GM08714 (cell line): ENCODE data around the gene CCDC91.

Experiments used
- H3K4me3 ChIP-seq: fragments of 200-500 bp; sonication (Bioruptor generic); 2 replicates; pipeline ENCODE4 v1.5.1; 2014; ENCODE audit warnings: mild to moderate bottlenecking, low read length, inconsistent platforms
- ZNF274 ChIP-seq: IDR thresholded peaks from 2 replicates; pipeline ENCODE4 v1.6.1; 2012; ENCODE audit warnings: mild to moderate bottlenecking, low read depth, low read length

CCDC91 gene

GRCh38 chr12:28268608-28269229 is 78.5 kb downstream of the CCDC91 start:
- no peak for TF ChIP-seq ZNF274
- no peak overlapping the region for H3K4me3 ChIP-seq

- no peak for TF ChIP-seq ZNF274
- no peak overlapping the region for H3K4me3 ChIP-seq
Measured at GRCh38 chr12:28269851-28270250, 79.6 kb downstream of the CCDC91 start.

- TF ChIP-seq ZNF274, result no peak
- no peak overlapping the region for H3K4me3 ChIP-seq
Measured at GRCh38 chr12:28278499-28278898, 88.2 kb downstream of the CCDC91 start.

- H3K4me3 ChIP-seq, result no peak overlapping the region
- no peak for TF ChIP-seq ZNF274
Measured at GRCh38 chr12:28278960-28279359, 88.7 kb downstream of the CCDC91 start.

- no peak overlapping the region for H3K4me3 ChIP-seq
- no peak for TF ChIP-seq ZNF274
Measured at GRCh38 chr12:28286352-28286751, 96.1 kb downstream of the CCDC91 start.

- no peak overlapping the region for H3K4me3 ChIP-seq
- no peak for TF ChIP-seq ZNF274
Measured at GRCh38 chr12:28290262-28290661, 100.0 kb downstream of the CCDC91 start.

- TF ChIP-seq ZNF274, result no peak
Measured at GRCh38 chr12:28292699-28293098, 102.4 kb downstream of the CCDC91 start.

GRCh38 chr12:28294300-28294699 is 104.0 kb downstream of the CCDC91 start:
- no peak for TF ChIP-seq ZNF274

More at GRCh38 chr12:28292699-28293098, 102.4 kb downstream of the CCDC91 start:
- H3K4me3 ChIP-seq, result no peak overlapping the region

GRCh38 chr12:28296287-28296686 is 106.0 kb downstream of the CCDC91 start:
- no peak for TF ChIP-seq ZNF274
- H3K4me3 ChIP-seq, result no peak overlapping the region

More at GRCh38 chr12:28294300-28294699, 104.0 kb downstream of the CCDC91 start:
- no peak overlapping the region for H3K4me3 ChIP-seq

- TF ChIP-seq ZNF274, result no peak
- H3K4me3 ChIP-seq, result no peak overlapping the region
Measured at GRCh38 chr12:28303192-28303591, 112.9 kb downstream of the CCDC91 start.

- TF ChIP-seq ZNF274, result no peak
- no peak overlapping the region for H3K4me3 ChIP-seq
Measured at GRCh38 chr12:28306535-28306934, 116.3 kb downstream of the CCDC91 start.

GRCh38 chr12:28308891-28309290 is 118.6 kb downstream of the CCDC91 start:
- TF ChIP-seq ZNF274, result no peak

GRCh38 chr12:28313631-28314030 is 123.4 kb downstream of the CCDC91 start:
- H3K4me3 ChIP-seq, result no peak overlapping the region
- TF ChIP-seq ZNF274, result no peak

More at GRCh38 chr12:28308891-28309290, 118.6 kb downstream of the CCDC91 start:
- no peak overlapping the region for H3K4me3 ChIP-seq

- TF ChIP-seq ZNF274, result no peak
- no peak overlapping the region for H3K4me3 ChIP-seq
Measured at GRCh38 chr12:28316049-28316448, 125.8 kb downstream of the CCDC91 start.

GRCh38 chr12:28318273-28318672 is 128.0 kb downstream of the CCDC91 start:
- no peak for TF ChIP-seq ZNF274
- no peak overlapping the region for H3K4me3 ChIP-seq

- H3K4me3 ChIP-seq, result no peak overlapping the region
- TF ChIP-seq ZNF274, result no peak
Measured at GRCh38 chr12:28320353-28320752, 130.1 kb downstream of the CCDC91 start.
